ENCODE data around the gene DNAJB5.

DNA sequence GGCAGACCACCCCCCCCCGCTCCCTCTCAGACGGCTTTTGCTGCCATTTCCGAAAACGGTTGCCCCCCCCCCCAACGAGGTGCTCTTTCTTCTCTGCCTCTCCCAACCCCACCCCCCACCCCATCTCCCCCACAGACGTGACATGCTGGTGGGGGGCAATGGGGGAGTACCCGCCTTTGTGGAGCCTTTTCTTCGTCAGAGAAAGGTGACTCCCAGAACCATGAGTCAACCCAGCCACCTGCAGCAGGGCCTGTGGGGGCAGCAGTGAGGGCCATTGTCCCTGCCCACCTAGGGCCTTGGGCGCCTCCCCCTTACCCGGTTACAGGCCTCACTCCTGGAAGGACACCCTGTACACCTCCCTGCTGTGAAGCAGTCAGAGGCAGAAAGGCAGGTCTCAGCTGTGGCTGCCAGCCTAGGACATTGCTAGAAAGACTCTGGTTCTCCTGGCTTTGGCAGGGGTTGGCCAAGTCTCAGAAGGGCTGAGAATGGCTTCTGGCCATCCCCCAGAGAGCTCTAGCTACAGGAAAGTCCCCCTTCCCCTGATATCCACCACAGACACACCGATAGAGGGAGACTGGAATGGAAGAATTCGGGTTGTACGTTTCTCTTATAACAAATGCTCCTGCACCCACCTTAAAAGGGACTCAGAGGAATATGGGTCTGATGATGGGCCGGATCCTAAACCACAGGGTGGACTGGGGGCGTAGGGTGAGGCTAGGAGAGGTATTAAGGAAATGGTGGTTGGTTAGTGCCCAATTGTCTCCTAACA lies 2.2 kb downstream of the DNAJB5 start:
- no peak for TF ChIP-seq SUZ12 (IDR thresholded peaks at IDR 0.05; ENCODE audit: extremely low read depth, insufficient read depth, insufficient read length)
- no peak for TF ChIP-seq YY1 (IDR thresholded peaks at IDR 0.05; ENCODE audit: insufficient read depth, insufficient read length)
- TF ChIP-seq ZNF274 (IDR thresholded peaks at IDR 0.05; ENCODE audit: low read depth, low read length): no peak
